Measurements from ENCODE around the gene OSTC. TPM values are rescaled to one million over a fixed set of nuclear protein-coding genes. Genes with fewer than 3 reads are reported as not detected.

OSTC gene
- total RNA-seq, 2 experiments from 2014 or later, result 72.5 to 73.3 TPM

DNA sequence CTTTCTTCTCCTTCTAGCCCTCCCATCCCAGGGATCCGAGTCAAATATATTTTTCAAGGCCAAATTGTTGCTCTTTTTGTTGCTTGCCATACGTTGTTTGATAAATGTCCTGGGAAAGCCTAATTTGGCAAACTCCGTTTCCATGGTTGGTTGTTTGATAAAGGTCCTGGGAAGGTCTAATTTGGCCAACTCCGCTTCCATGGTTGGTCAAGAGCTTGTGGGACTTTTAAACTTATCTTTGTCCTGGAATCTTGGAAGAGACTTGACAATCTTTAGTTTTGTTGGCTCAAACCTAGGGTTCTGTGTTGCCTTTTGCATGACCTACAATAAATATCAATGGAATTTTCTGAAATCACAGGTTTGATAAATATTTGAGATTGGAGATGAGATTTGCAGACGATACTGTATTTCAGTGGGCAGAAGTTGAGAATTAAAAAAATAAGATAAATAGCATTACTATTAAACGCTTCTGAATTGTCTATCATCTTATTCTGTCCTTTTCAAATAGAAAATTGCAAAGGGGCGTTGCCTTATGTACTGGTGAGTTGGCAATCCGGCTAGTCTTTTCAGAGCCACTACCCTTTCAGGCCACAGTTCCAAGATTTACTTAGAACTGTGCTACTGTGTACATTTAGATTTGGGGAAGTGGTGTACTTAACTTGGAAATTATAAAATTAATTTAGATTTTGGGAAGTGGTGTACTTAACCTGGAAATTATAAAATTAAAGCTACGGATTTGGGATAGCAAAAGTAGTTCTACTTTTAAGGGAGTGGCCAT lies 804 bp downstream of the OSTC start:
- intact Hi-C loops (cut with micrococcal nuclease), result no loop called here
- H3K36me3 Mint-ChIP-seq (ENCODE audit: low read depth), result peaks cover 10% of the 10 kb centered on the region
- peaks cover 30% of the 10 kb centered on the region for H3K4me1 Mint-ChIP-seq (ENCODE audit: low read depth)
- DNase-seq, result peak; percentile 7
- H3K4me3 Mint-ChIP-seq, result peak overlapping the region; percentile 95
- H3K27me3 Mint-ChIP-seq (ENCODE audit: low read depth), result no peaks in the 10 kb centered on the region
- CTCF ChIA-PET, result interaction anchor here (0.9 to 1.1 kb wide), 2 partner anchors 16 to 621 kb away, joined by 3 to 4 read pairs; no protein-coding TSS in a partner anchor
- no peaks in the 10 kb centered on the region for H3K9me3 Mint-ChIP-seq
- peak overlapping the region; percentile 91 for H3K27ac Mint-ChIP-seq

- DNase-seq, result no peak
- Mint-ChIP-seq H3K36me3 (ENCODE audit: low read depth) (peaks cover 33% of the 10 kb centered on the region), H3K9me3 (no peaks in the 10 kb centered on the region), H3K27ac (no peak overlapping the region), H3K4me3 (no peak overlapping the region), H3K27me3 (ENCODE audit: low read depth) (no peaks in the 10 kb centered on the region), H3K4me1 (ENCODE audit: low read depth) (no peaks in the 10 kb centered on the region)
- intact Hi-C loops (cut with micrococcal nuclease), result no loop called here
- CTCF ChIA-PET, result interaction anchor here (1.0 kb wide), 1 partner anchor 24 kb away, joined by 3 read pairs; no protein-coding TSS in a partner anchor
Measured at GRCh38 chr4:108662629-108663028, 12.2 kb downstream of the OSTC start.

DNA sequence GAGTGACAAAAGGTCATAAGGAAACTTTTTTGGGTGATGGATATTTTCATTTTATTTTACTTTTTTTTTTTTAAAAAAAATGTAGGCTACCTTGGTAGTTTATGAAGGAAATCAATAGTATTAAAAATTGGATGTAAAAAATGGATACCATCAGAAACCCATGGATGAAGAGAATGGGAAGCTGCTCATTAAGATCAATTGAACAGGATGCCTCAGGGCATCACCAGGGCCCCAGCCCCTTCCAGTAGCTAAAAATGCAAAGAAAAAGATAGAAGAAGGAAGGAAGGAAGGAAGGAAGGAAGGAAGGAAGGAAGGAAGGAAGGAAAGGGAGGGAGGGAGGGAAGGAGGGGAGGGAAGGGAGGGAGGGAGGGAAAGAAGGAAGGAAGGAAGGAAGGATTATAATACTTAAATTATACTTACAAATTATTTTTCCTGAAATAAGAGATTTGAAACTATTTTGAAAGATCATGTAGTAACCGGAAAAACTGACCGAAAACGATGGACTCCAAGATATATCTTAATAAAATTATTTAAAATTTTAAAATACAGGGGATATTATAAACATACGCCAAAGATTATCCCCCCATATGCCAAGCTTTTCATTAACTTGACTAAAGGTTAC lies 24.1 kb downstream of the OSTC start:
- Mint-ChIP-seq H3K27me3 (ENCODE audit: low read depth) (no peaks in the 10 kb centered on the region), H3K27ac (no peak overlapping the region), H3K9me3 (no peaks in the 10 kb centered on the region), H3K4me1 (ENCODE audit: low read depth) (no peaks in the 10 kb centered on the region), H3K4me3 (no peak overlapping the region), H3K36me3 (ENCODE audit: low read depth) (peaks cover 18% of the 10 kb centered on the region)
- no peak for DNase-seq
- CTCF ChIA-PET, result no interaction called here
- intact Hi-C loops (cut with micrococcal nuclease), result no loop called here

DNA sequence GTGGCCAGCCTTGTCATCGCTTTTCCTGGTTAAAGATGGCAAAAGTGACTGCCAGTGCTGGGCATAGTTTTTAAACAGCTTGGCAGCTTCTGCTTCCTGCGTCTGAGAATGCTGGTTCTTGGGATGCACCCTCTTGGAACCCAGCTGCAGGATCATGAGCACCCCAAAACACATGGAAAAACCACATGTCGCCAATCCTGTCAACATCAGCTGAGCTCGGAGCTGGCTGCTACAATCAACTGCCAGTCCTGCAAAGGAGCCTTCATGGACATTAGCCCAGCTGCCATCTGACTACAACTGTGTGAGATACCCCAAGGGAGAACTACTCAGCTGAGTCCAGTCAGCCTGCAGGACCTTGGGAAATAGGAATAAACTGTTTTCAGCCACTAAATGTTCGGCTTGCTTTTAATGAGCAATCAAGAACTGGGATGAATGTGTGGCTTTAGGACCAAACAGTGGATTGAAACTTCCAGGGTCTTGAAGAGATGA lies 31.0 kb downstream of the OSTC start:
- Mint-ChIP-seq H3K36me3 (ENCODE audit: low read depth) (peaks cover 7% of the 10 kb centered on the region), H3K9me3 (no peaks in the 10 kb centered on the region), H3K27ac (no peak overlapping the region), H3K27me3 (ENCODE audit: low read depth) (no peaks in the 10 kb centered on the region), H3K4me3 (no peak overlapping the region), H3K4me1 (ENCODE audit: low read depth) (no peaks in the 10 kb centered on the region)
- intact Hi-C loops (cut with micrococcal nuclease), result no loop called here
- CTCF ChIA-PET, result interaction anchor here (0.7 kb wide), 1 partner anchor 612 kb away, joined by 3 read pairs; no protein-coding TSS in a partner anchor
- no peak for DNase-seq

DNA sequence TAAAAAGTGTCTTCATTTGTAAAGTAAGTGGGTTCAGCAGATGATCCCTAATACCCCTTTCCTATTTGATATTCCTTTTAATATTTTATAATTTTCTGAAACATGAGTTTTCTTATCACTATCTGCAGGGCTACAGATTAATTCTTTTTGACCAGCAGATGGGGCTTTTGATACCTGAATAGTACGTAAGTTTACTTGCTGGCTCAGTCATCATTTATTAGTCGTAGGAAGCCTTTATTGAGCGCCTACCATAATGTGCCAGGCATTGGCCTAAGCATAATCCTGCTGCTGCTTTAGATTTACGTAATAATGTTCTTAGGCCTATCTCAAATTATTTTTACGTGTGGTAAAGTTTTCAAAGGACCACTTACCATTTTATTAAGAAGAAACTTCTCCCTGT lies 33.1 kb downstream of the OSTC start:
- no peaks in the 10 kb centered on the region for H3K27me3 Mint-ChIP-seq (ENCODE audit: low read depth)
- DNase-seq, result no peak
- H3K27ac Mint-ChIP-seq, result no peak overlapping the region
- CTCF ChIA-PET, result no interaction called here
- H3K9me3 Mint-ChIP-seq, result no peaks in the 10 kb centered on the region
- H3K4me1 Mint-ChIP-seq (ENCODE audit: low read depth), result no peaks in the 10 kb centered on the region
- intact Hi-C loops (cut with micrococcal nuclease), result loop anchor here (1.0 to 2.0 kb wide), 4 partner anchors 99 to 723 kb away; no protein-coding TSS in a partner anchor
- peaks cover 1% of the 10 kb centered on the region for H3K36me3 Mint-ChIP-seq (ENCODE audit: low read depth)
- no peak overlapping the region for H3K4me3 Mint-ChIP-seq

DNA sequence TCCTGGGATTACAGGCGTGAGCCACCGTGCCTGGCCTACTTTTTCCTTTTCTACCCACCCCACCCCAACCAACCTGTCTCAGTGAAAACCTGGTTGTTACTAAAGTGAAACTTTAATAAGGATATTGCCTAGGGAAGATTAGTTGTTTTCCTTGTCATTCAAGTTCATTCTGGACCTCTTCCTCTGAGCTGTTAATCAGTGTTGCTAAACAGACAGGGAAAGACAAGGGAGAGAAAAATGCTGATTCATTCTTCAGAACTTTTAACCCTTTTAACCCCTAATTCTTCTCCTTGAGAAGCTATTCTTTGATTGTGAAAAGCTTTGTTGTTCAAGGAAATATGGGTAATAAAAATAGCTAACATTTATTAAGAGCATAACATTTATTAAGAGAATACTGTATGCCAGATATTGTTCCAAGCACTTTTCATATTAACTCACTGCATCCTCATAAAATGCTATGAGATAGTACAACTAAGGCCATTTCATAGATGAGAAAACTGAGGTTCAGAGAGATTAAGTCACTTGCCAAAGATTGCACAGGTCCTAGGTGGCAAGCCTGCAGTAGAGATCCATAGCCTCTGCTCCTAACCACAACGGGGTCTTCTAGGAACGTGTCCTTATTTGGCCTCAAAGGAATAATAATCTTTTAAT lies 34.8 kb downstream of the OSTC start:
- Mint-ChIP-seq H3K27me3 (ENCODE audit: low read depth) (no peaks in the 10 kb centered on the region), H3K4me3 (no peak overlapping the region), H3K36me3 (ENCODE audit: low read depth) (no peaks in the 10 kb centered on the region), H3K9me3 (no peaks in the 10 kb centered on the region), H3K4me1 (ENCODE audit: low read depth) (no peaks in the 10 kb centered on the region), H3K27ac (no peak overlapping the region)
- intact Hi-C loops (cut with micrococcal nuclease), result no loop called here
- CTCF ChIA-PET, result interaction anchor here (0.7 kb wide), 1 partner anchor 16 kb away, joined by 3 read pairs; no protein-coding TSS in a partner anchor
- no peak for DNase-seq

GRCh38 chr4:108690738-108691137 lies 40.3 kb downstream of the OSTC start:
- no peak for DNase-seq
- Mint-ChIP-seq H3K9me3 (no peaks in the 10 kb centered on the region), H3K4me3 (no peak overlapping the region), H3K27me3 (ENCODE audit: low read depth) (no peaks in the 10 kb centered on the region), H3K4me1 (ENCODE audit: low read depth) (no peaks in the 10 kb centered on the region), H3K27ac (no peak overlapping the region), H3K36me3 (ENCODE audit: low read depth) (no peaks in the 10 kb centered on the region)
- CTCF ChIA-PET, result no interaction called here
- intact Hi-C loops (cut with micrococcal nuclease), result no loop called here

GRCh38 chr4:108693211-108693610 lies 42.8 kb downstream of the OSTC start:
- H3K27ac Mint-ChIP-seq, result no peak overlapping the region
- DNase-seq, result no peak
- H3K36me3 Mint-ChIP-seq (ENCODE audit: low read depth), result no peaks in the 10 kb centered on the region
- H3K4me1 Mint-ChIP-seq (ENCODE audit: low read depth), result no peaks in the 10 kb centered on the region
- CTCF ChIA-PET, result interaction anchor here (1.1 kb wide), 1 partner anchor 11 kb away, joined by 3 read pairs; no protein-coding TSS in a partner anchor
- no peaks in the 10 kb centered on the region for H3K9me3 Mint-ChIP-seq
- no peaks in the 10 kb centered on the region for H3K27me3 Mint-ChIP-seq (ENCODE audit: low read depth)
- intact Hi-C loops (cut with micrococcal nuclease), result no loop called here
- no peak overlapping the region for H3K4me3 Mint-ChIP-seq

- intact Hi-C loops (cut with micrococcal nuclease), result no loop called here
- CTCF ChIA-PET, result interaction anchor here (0.7 to 1.1 kb wide), 2 partner anchors 11 to 13 kb away, joined by 3 read pairs; no protein-coding TSS in a partner anchor
- no peak for DNase-seq
- no peaks in the 10 kb centered on the region for H3K36me3 Mint-ChIP-seq (ENCODE audit: low read depth)
- no peak overlapping the region for H3K4me3 Mint-ChIP-seq
- H3K27me3 Mint-ChIP-seq (ENCODE audit: low read depth), result no peaks in the 10 kb centered on the region
- no peaks in the 10 kb centered on the region for H3K9me3 Mint-ChIP-seq
- no peak overlapping the region for H3K27ac Mint-ChIP-seq
- H3K4me1 Mint-ChIP-seq (ENCODE audit: low read depth), result no peaks in the 10 kb centered on the region
Measured at GRCh38 chr4:108693819-108694218, 43.4 kb downstream of the OSTC start.

DNA sequence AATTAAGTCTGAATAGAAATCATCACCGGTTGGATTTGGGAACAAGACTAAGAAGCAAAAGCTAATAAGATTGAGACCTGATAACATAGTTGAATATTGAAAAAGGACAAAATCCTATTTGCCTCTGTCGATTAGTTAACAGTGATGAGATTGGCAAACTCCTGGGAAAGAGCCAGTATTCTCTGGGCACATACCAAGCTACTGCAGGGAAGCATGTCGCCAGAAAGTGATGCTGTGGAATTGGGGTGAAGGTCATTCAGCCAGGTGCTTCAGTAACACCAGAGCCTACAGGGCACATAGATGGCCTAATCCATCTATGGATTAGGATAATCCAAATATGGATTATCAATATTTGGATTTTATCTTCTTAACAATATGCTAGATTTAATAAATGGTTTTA lies 44.0 kb downstream of the OSTC start:
- Mint-ChIP-seq H3K27me3 (ENCODE audit: low read depth) (no peaks in the 10 kb centered on the region), H3K4me1 (ENCODE audit: low read depth) (no peaks in the 10 kb centered on the region), H3K36me3 (ENCODE audit: low read depth) (no peaks in the 10 kb centered on the region), H3K9me3 (no peaks in the 10 kb centered on the region), H3K4me3 (no peak overlapping the region), H3K27ac (no peak overlapping the region)
- CTCF ChIA-PET, result interaction anchor here (0.7 kb wide), 1 partner anchor 12 kb away, joined by 3 read pairs; no protein-coding TSS in a partner anchor
- no peak for DNase-seq
- intact Hi-C loops (cut with micrococcal nuclease), result no loop called here

DNA sequence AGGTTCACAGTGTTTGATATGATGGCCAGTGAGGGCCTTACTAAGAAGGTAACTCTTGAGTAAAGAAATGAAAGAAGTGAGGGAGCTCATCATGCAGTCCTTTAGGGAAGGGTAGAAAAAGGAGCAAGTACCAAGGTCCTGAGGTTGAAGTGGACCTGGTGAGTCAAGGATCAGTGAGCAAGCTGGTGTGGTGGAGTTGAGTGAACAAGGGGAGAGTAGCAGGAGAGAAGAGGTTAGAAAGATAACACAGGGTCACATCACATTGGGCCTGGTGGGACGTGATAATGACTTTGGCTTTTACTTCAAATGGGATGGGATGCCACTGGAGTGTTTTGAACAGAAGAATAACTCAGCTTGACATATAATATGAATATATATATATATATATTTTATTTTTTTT lies 44.7 kb downstream of the OSTC start:
- intact Hi-C loops (cut with micrococcal nuclease), result no loop called here
- H3K27me3 Mint-ChIP-seq (ENCODE audit: low read depth), result no peaks in the 10 kb centered on the region
- no peaks in the 10 kb centered on the region for H3K36me3 Mint-ChIP-seq (ENCODE audit: low read depth)
- CTCF ChIA-PET, result no interaction called here
- no peaks in the 10 kb centered on the region for H3K9me3 Mint-ChIP-seq
- H3K4me1 Mint-ChIP-seq (ENCODE audit: low read depth), result peaks cover under 1% of the 10 kb centered on the region
- no peak overlapping the region for H3K4me3 Mint-ChIP-seq
- H3K27ac Mint-ChIP-seq, result no peak overlapping the region
- DNase-seq, result no peak

DNA sequence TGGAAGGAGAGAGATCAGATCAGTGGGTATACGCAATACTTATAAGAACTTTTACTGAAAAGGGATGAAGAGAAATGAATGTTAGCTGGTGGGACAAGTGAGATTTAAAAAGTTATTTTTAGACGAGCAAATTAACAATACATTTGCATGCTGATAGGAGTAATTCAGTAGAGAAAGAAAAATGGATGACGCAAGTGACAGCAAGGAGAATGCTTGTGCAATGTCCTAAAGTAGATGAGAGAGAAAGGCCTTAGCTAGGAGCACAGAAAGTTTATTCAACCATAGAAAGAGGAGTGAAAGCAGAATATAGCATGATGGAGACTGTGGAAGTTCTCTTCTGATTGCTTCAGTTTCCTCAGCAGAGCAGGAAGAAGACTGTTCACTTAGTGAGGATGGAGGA lies 45.8 kb downstream of the OSTC start:
- Mint-ChIP-seq H3K4me3 (no peak overlapping the region), H3K27me3 (ENCODE audit: low read depth) (no peaks in the 10 kb centered on the region), H3K36me3 (ENCODE audit: low read depth) (no peaks in the 10 kb centered on the region), H3K4me1 (ENCODE audit: low read depth) (peaks cover 8% of the 10 kb centered on the region), H3K9me3 (no peaks in the 10 kb centered on the region), H3K27ac (no peak overlapping the region)
- DNase-seq, result no peak
- intact Hi-C loops (cut with micrococcal nuclease), result no loop called here
- CTCF ChIA-PET, result interaction anchor here (0.6 kb wide), 1 partner anchor 1118 kb away, joined by 4 read pairs; no protein-coding TSS in a partner anchor
